Adipocyte (in vitro differentiated cells): ENCODE results near the gene CCDC149.

Experiments
- DNase-seq: peaks from one replicate; pipeline ENCODE4 v3.0.0-alpha.2; 2015; ENCODE audit warnings: low read depth
- H3K27me3 ChIP-seq: replicated peaks from 2 replicates; pipeline ENCODE4 v1.7.0; 2013; ENCODE audit warnings: mild to moderate bottlenecking, low read length, moderate library complexity; ENCODE audit not compliant: control insufficient read depth, insufficient read depth
- H3K36me3 ChIP-seq: 2 replicates; pipeline ENCODE4 v1.7.0; 2013; ENCODE audit warnings: low read length, mild to moderate bottlenecking, moderate library complexity; ENCODE audit not compliant: control insufficient read depth, insufficient read depth, severe bottlenecking
- H3K4me1 ChIP-seq: 2 replicates; pipeline ENCODE4 v1.7.0; 2013; ENCODE audit warnings: mild to moderate bottlenecking, low read length, moderate library complexity; ENCODE audit not compliant: control insufficient read depth, insufficient read depth
- H3K4me3 ChIP-seq: 2 replicates; pipeline ENCODE4 v1.7.0; 2013; ENCODE audit warnings: mild to moderate bottlenecking, low read length, moderate library complexity
- H3K9ac ChIP-seq: 2 replicates; pipeline ENCODE4 v1.7.0; 2013; ENCODE audit warnings: mild to moderate bottlenecking, low read length, moderate library complexity
- H3K9me3 ChIP-seq: 2 replicates; pipeline ENCODE4 v1.7.0; 2013; ENCODE audit warnings: mild to moderate bottlenecking, low read length, moderate library complexity; ENCODE audit not compliant: control insufficient read depth

Gene CCDC149

GRCh38 chr4:24809815-24810405 lies 102.9 kb downstream of the CCDC149 start:
- Histone ChIP-seq H3K9me3 (no peaks in the 10 kb centered on the region), H3K27me3 (no peaks in the 10 kb centered on the region), H3K36me3 (peaks cover 16% of the 10 kb centered on the region), H3K4me3 (no peak overlapping the region), H3K4me1 (peaks cover 4% of the 10 kb centered on the region), H3K9ac (no peak overlapping the region)
- peak; percentile 46 for DNase-seq

- H3K9ac ChIP-seq: no peak overlapping the region
- DNase-seq: no peak
- no peaks in the 10 kb centered on the region for H3K27me3 ChIP-seq
- no peak overlapping the region for H3K4me3 ChIP-seq
- H3K9me3 ChIP-seq: no peaks in the 10 kb centered on the region
- H3K36me3 ChIP-seq: peaks cover 16% of the 10 kb centered on the region
- H3K4me1 ChIP-seq: peaks cover 4% of the 10 kb centered on the region
These were observed 103.5 kb downstream of the CCDC149 start for GRCh38 chr4:24809376-24809775.

- Histone ChIP-seq H3K4me3 (no peak overlapping the region), H3K4me1 (peaks cover 4% of the 10 kb centered on the region), H3K9me3 (no peaks in the 10 kb centered on the region), H3K36me3 (peaks cover 16% of the 10 kb centered on the region), H3K27me3 (no peaks in the 10 kb centered on the region), H3K9ac (no peak overlapping the region)
- DNase-seq: no peak
These were observed 103.9 kb downstream of the CCDC149 start for GRCh38 chr4:24808955-24809354.

- DNase-seq: no peak
- H3K9ac ChIP-seq: no peak overlapping the region
- H3K9me3 ChIP-seq: no peaks in the 10 kb centered on the region
- H3K4me1 ChIP-seq: peaks cover 4% of the 10 kb centered on the region
- H3K36me3 ChIP-seq: peaks cover 16% of the 10 kb centered on the region
- H3K27me3 ChIP-seq: no peaks in the 10 kb centered on the region
- H3K4me3 ChIP-seq: no peak overlapping the region
These were observed 104.6 kb downstream of the CCDC149 start for GRCh38 chr4:24808261-24808660.

- peaks cover 16% of the 10 kb centered on the region for H3K36me3 ChIP-seq
- H3K4me3 ChIP-seq: no peak overlapping the region
- no peak overlapping the region for H3K9ac ChIP-seq
- DNase-seq: no peak
- peaks cover 4% of the 10 kb centered on the region for H3K4me1 ChIP-seq
- H3K9me3 ChIP-seq: no peaks in the 10 kb centered on the region
- H3K27me3 ChIP-seq: no peaks in the 10 kb centered on the region
These were observed 105.2 kb downstream of the CCDC149 start for GRCh38 chr4:24807611-24808010.

- H3K4me3 ChIP-seq: no peak overlapping the region
- H3K9ac ChIP-seq: no peak overlapping the region
- DNase-seq: no peak
- H3K27me3 ChIP-seq: no peaks in the 10 kb centered on the region
- H3K4me1 ChIP-seq: peaks cover 4% of the 10 kb centered on the region
- peaks cover 16% of the 10 kb centered on the region for H3K36me3 ChIP-seq
- H3K9me3 ChIP-seq: no peaks in the 10 kb centered on the region
These were observed 106.4 kb downstream of the CCDC149 start for GRCh38 chr4:24806206-24806990.

- no peak for DNase-seq
- Histone ChIP-seq H3K4me1 (peaks cover 13% of the 10 kb centered on the region), H3K9me3 (no peaks in the 10 kb centered on the region), H3K4me3 (no peak overlapping the region), H3K36me3 (peaks cover 16% of the 10 kb centered on the region), H3K9ac (no peak overlapping the region), H3K27me3 (no peaks in the 10 kb centered on the region)
These were observed 107.3 kb downstream of the CCDC149 start for GRCh38 chr4:24805566-24805965.

- no peaks in the 10 kb centered on the region for H3K9me3 ChIP-seq
- peaks cover 18% of the 10 kb centered on the region for H3K4me1 ChIP-seq
- peaks cover 16% of the 10 kb centered on the region for H3K36me3 ChIP-seq
- H3K9ac ChIP-seq: no peak overlapping the region
- H3K4me3 ChIP-seq: no peak overlapping the region
- no peak for DNase-seq
- H3K27me3 ChIP-seq: no peaks in the 10 kb centered on the region
These were observed 107.8 kb downstream of the CCDC149 start for GRCh38 chr4:24805067-24805466.

GRCh38 chr4:24802648-24803047 lies 110.2 kb downstream of the CCDC149 start:
- peak; percentile 41 for DNase-seq
- Histone ChIP-seq H3K27me3 (no peaks in the 10 kb centered on the region), H3K4me3 (no peak overlapping the region)

GRCh38 chr4:24801136-24801855 lies 111.5 kb downstream of the CCDC149 start:
- H3K9me3 ChIP-seq: no peaks in the 10 kb centered on the region
- no peak for DNase-seq
- H3K27me3 ChIP-seq: no peaks in the 10 kb centered on the region
- H3K36me3 ChIP-seq: no peaks in the 10 kb centered on the region
- H3K9ac ChIP-seq: peak overlapping the region; percentile 55
- peaks cover 26% of the 10 kb centered on the region for H3K4me1 ChIP-seq
- peak overlapping the region; percentile 61 for H3K4me3 ChIP-seq

More at GRCh38 chr4:24802648-24803047, 110.2 kb downstream of the CCDC149 start:
- Histone ChIP-seq H3K9me3 (no peaks in the 10 kb centered on the region), H3K9ac (no peak overlapping the region), H3K36me3 (peaks cover 8% of the 10 kb centered on the region), H3K4me1 (peaks cover 14% of the 10 kb centered on the region)

- Histone ChIP-seq H3K4me3 (peak overlapping the region; percentile 61), H3K27me3 (no peaks in the 10 kb centered on the region)
- DNase-seq: no peak
These were observed 112.4 kb downstream of the CCDC149 start for GRCh38 chr4:24800325-24800895.

More at GRCh38 chr4:24800325-24800895, 112.4 kb downstream of the CCDC149 start:
- Histone ChIP-seq H3K36me3 (no peaks in the 10 kb centered on the region), H3K4me1 (peaks cover 34% of the 10 kb centered on the region), H3K9me3 (no peaks in the 10 kb centered on the region), H3K9ac (peak overlapping the region; percentile 55)
